Measurements from ENCODE around the gene DLL1.

DLL1 gene

GRCh38 chr6:170250455-170250854, 40.4 kb downstream of the DLL1 start:
- H3K27me3 ChIP-seq (ENCODE audit: insufficient read depth, low read length), result no peaks in the 10 kb centered on the region

GRCh38 chr6:170249817-170250216, 41.1 kb downstream of the DLL1 start:
- Histone ChIP-seq H3K4me3 (ENCODE audit: low read depth, low read length, poor library complexity, severe bottlenecking) (no peak overlapping the region), H3K36me3 (ENCODE audit: insufficient read depth, low read length) (no peaks in the 10 kb centered on the region), H3K9me2 (ENCODE audit: low read depth, low read length) (no peaks in the 10 kb centered on the region), H3K27ac (ENCODE audit: low read depth, low read length, poor library complexity, severe bottlenecking) (no peak overlapping the region), H3K27me3 (ENCODE audit: insufficient read depth, low read length) (no peaks in the 10 kb centered on the region), H3K4me1 (ENCODE audit: insufficient read depth, low read length, severe bottlenecking) (no peaks in the 10 kb centered on the region), H2AFZ (ENCODE audit: low read length) (no peak overlapping the region), H3K9me3 (ENCODE audit: low read length) (no peaks in the 10 kb centered on the region), H4K20me1 (ENCODE audit: insufficient read depth, low read length) (no peaks in the 10 kb centered on the region), H3K9ac (ENCODE audit: low read length) (no peak overlapping the region), H3K4me2 (ENCODE audit: low read length) (no peak overlapping the region), H3F3A (ENCODE audit: insufficient read depth, low read length) (no peaks in the 10 kb centered on the region), H3K79me2 (ENCODE audit: insufficient read depth, low read length) (no peaks in the 10 kb centered on the region)
- TF ChIP-seq EZH2 (IDR thresholded peaks at IDR 0.05; ENCODE audit: borderline replicate concordance, low read length) (no peak), CTCF (IDR thresholded peaks at IDR 0.05; ENCODE audit: low read length) (no peak)

More at GRCh38 chr6:170250455-170250854, 40.4 kb downstream of the DLL1 start:
- no peaks in the 10 kb centered on the region for H3K79me2 ChIP-seq (ENCODE audit: insufficient read depth, low read length)
- no peak overlapping the region for H3K9ac ChIP-seq (ENCODE audit: low read length)
- H3K27ac ChIP-seq (ENCODE audit: low read depth, low read length, poor library complexity, severe bottlenecking), result no peak overlapping the region
- no peaks in the 10 kb centered on the region for H3K9me3 ChIP-seq (ENCODE audit: low read length)
- H4K20me1 ChIP-seq (ENCODE audit: insufficient read depth, low read length), result no peaks in the 10 kb centered on the region
- H3K36me3 ChIP-seq (ENCODE audit: insufficient read depth, low read length), result no peaks in the 10 kb centered on the region
- H3K4me3 ChIP-seq (ENCODE audit: low read depth, low read length, poor library complexity, severe bottlenecking), result no peak overlapping the region
- no peaks in the 10 kb centered on the region for H3K9me2 ChIP-seq (ENCODE audit: low read depth, low read length)
- H3K4me1 ChIP-seq (ENCODE audit: insufficient read depth, low read length, severe bottlenecking), result no peaks in the 10 kb centered on the region
- TF ChIP-seq EZH2 (IDR thresholded peaks at IDR 0.05; ENCODE audit: borderline replicate concordance, low read length) (no peak), CTCF (IDR thresholded peaks at IDR 0.05; ENCODE audit: low read length) (no peak)
- no peaks in the 10 kb centered on the region for H3F3A ChIP-seq (ENCODE audit: insufficient read depth, low read length)
- H2AFZ ChIP-seq (ENCODE audit: low read length), result no peak overlapping the region
- no peak overlapping the region for H3K4me2 ChIP-seq (ENCODE audit: low read length)

- H3K27ac ChIP-seq (ENCODE audit: low read depth, low read length, poor library complexity, severe bottlenecking), result no peak overlapping the region
- no peak for TF ChIP-seq CTCF (IDR thresholded peaks at IDR 0.05; ENCODE audit: low read length)
- no peak for TF ChIP-seq EZH2 (IDR thresholded peaks at IDR 0.05; ENCODE audit: borderline replicate concordance, low read length)
- H3K9ac ChIP-seq (ENCODE audit: low read length), result no peak overlapping the region
- H3K4me1 ChIP-seq (ENCODE audit: insufficient read depth, low read length, severe bottlenecking), result no peaks in the 10 kb centered on the region
- H3K36me3 ChIP-seq (ENCODE audit: insufficient read depth, low read length), result no peaks in the 10 kb centered on the region
- H2AFZ ChIP-seq (ENCODE audit: low read length), result no peak overlapping the region
- no peaks in the 10 kb centered on the region for H3K9me3 ChIP-seq (ENCODE audit: low read length)
- no peaks in the 10 kb centered on the region for H3K79me2 ChIP-seq (ENCODE audit: insufficient read depth, low read length)
- no peak overlapping the region for H3K4me3 ChIP-seq (ENCODE audit: low read depth, low read length, poor library complexity, severe bottlenecking)
- H3K9me2 ChIP-seq (ENCODE audit: low read depth, low read length), result no peaks in the 10 kb centered on the region
- H3K4me2 ChIP-seq (ENCODE audit: low read length), result no peak overlapping the region
- H3K27me3 ChIP-seq (ENCODE audit: insufficient read depth, low read length), result no peaks in the 10 kb centered on the region
- H4K20me1 ChIP-seq (ENCODE audit: insufficient read depth, low read length), result no peaks in the 10 kb centered on the region
- no peaks in the 10 kb centered on the region for H3F3A ChIP-seq (ENCODE audit: insufficient read depth, low read length)
These were observed 41.8 kb downstream of the DLL1 start for GRCh38 chr6:170248861-170249600.
